NT2/D1 (cell line): ENCODE measurements around the gene SERBP1.
"Not testable (repeated sequence)": the region's sequence is repeated elsewhere in the genome, so short reads cannot be mapped to it uniquely, and the experiment has no call there.

Source experiments
- DNase-seq: peaks from one replicate; pipeline ENCODE4 v3.0.0-alpha.2; 2011; ENCODE audit warnings: low read depth, low spot score
- H3K27me3 ChIP-seq: 2 replicates; pipeline ENCODE4 v1.6.0; 2011; ENCODE audit warnings: mild to moderate bottlenecking; ENCODE audit not compliant: insufficient read length, insufficient read depth
- H3K36me3 ChIP-seq: 2 replicates; pipeline ENCODE4 v1.6.1; 2011; ENCODE audit warnings: mild to moderate bottlenecking, low read length, mixed read lengths; ENCODE audit not compliant: insufficient read depth, insufficient read length
- H3K4me1 ChIP-seq: 2 replicates; pipeline ENCODE4 v1.5.1; 2011; ENCODE audit not compliant: insufficient read depth, insufficient read length
- H3K4me3 ChIP-seq: 2 replicates; pipeline ENCODE4 v1.5.1; 2011; ENCODE audit warnings: low read depth; ENCODE audit not compliant: insufficient read length
- H3K9ac ChIP-seq: 2 replicates; pipeline ENCODE4 v1.6.0; 2011; ENCODE audit warnings: low read depth; ENCODE audit not compliant: insufficient read length
- H3K9me3 ChIP-seq: 2 replicates; pipeline ENCODE4 v1.5.1; 2011; ENCODE audit warnings: mild to moderate bottlenecking, low read length; ENCODE audit not compliant: insufficient read depth
- SUZ12 ChIP-seq: IDR thresholded peaks from 2 replicates; pipeline ENCODE4 v1.6.1; 2011; ENCODE audit not compliant: insufficient read length, insufficient read depth; ENCODE audit errors: extremely low read depth
- YY1 ChIP-seq: IDR thresholded peaks from 2 replicates; pipeline ENCODE4 v1.6.1; 2011; ENCODE audit not compliant: insufficient read length, insufficient read depth
- ZNF274 ChIP-seq: IDR thresholded peaks from 2 replicates; pipeline ENCODE4 v1.6.1; 2011; ENCODE audit warnings: mild to moderate bottlenecking, low read depth, low read length

Gene SERBP1

GRCh38 chr1:67418839-67419586 is 11.2 kb downstream of the SERBP1 start:
- Histone ChIP-seq H3K4me1 (no peaks in the 10 kb centered on the region), H3K9me3 (no peaks in the 10 kb centered on the region), H3K4me3 (no peak overlapping the region), H3K9ac (no peak overlapping the region), H3K36me3 (peaks cover 99% of the 10 kb centered on the region), H3K27me3 (no peaks in the 10 kb centered on the region)
- no peak for TF ChIP-seq YY1
- no peak for TF ChIP-seq SUZ12
- no peak for DNase-seq

GRCh38 chr1:67417733-67418132 is 12.5 kb downstream of the SERBP1 start:
- H3K9ac ChIP-seq, H3K4me1 ChIP-seq, H3K9me3 ChIP-seq, H3K4me3 ChIP-seq, H3K27me3 ChIP-seq, DNase-seq: not testable (repeated sequence)
- peaks cover 98% of the 10 kb centered on the region for H3K36me3 ChIP-seq

DNA sequence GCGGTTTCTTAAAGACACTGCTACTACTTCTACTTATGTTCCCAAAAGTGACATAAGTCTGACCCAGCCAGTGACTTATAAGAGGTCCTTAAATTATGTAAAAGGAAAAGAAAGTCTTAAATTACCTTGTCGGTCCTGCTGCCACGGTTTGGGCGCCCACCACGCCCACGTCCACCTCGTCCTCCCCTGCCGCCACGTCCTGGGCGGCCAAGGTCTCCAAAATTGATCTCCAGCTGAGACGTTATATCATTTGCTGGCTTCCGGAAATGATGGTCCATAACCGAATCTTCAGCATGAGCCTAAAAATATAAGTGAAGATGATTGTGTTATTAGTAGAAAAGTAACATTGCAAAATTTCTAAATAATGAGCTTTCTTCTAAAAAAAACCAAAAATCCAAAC is 15.2 kb downstream of the SERBP1 start:
- Histone ChIP-seq H3K9me3 (no peaks in the 10 kb centered on the region), H3K36me3 (peaks cover 91% of the 10 kb centered on the region), H3K9ac (no peak overlapping the region), H3K4me1 (no peaks in the 10 kb centered on the region), H3K27me3 (no peaks in the 10 kb centered on the region), H3K4me3 (no peak overlapping the region)
- no peak for TF ChIP-seq YY1
- DNase-seq, result no peak

DNA sequence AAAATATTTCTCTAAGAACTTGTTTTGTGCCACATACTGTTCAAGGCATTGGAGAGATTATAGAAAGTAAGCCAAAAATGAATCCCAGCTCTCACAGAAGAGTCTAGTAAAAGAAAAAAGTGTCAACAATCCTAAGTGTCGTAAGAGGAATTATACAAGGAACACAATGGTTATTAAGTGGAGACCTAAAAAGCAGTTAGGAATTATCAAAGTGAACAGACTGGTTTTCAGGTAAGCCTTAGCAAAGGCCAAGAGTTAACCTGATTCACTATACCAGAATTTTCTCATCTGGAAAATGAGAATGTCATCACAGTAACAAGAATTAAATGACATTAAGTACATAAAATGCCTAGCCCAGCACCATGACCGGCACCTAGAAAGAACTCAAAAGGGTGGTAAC is 15.6 kb downstream of the SERBP1 start:
- Histone ChIP-seq H3K4me1 (no peaks in the 10 kb centered on the region), H3K9ac (no peak overlapping the region), H3K4me3 (no peak overlapping the region), H3K27me3 (no peaks in the 10 kb centered on the region), H3K9me3 (no peaks in the 10 kb centered on the region), H3K36me3 (peaks cover 91% of the 10 kb centered on the region)
- no peak for TF ChIP-seq ZNF274
- no peak for DNase-seq

DNA sequence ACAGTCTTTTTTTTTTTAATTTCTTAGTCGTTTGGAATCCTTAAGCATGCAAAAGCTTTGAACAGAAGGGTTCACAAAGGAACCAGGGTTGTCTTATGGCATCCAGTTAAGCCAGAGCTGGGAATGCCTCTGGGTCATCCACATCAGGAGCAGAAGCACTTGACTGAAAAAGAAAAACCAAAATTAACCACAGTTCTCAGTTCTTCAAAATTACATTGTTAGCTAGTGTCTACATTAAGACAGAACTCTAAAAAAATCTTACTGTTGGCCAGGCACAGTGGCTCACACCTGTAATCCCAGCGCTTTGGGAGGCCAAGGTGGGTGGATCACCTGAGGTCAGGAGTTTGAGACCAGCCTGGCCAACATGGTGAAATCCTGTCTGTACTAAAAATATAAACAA is 17.1 kb downstream of the SERBP1 start:
- not testable (repeated sequence) for H3K4me3 ChIP-seq, DNase-seq, H3K9me3 ChIP-seq, H3K27me3 ChIP-seq, H3K9ac ChIP-seq, H3K4me1 ChIP-seq
- H3K36me3 ChIP-seq, result peaks cover 86% of the 10 kb centered on the region

GRCh38 chr1:67408148-67408547 is 22.1 kb downstream of the SERBP1 start:
- DNase-seq, result no peak
- Histone ChIP-seq H3K36me3 (peaks cover 44% of the 10 kb centered on the region), H3K9ac (no peak overlapping the region), H3K27me3 (no peaks in the 10 kb centered on the region), H3K9me3 (no peaks in the 10 kb centered on the region), H3K4me1 (no peaks in the 10 kb centered on the region), H3K4me3 (no peak overlapping the region)
- TF ChIP-seq ZNF274, result no peak
- TF ChIP-seq SUZ12, result no peak
- TF ChIP-seq YY1, result no peak

DNA sequence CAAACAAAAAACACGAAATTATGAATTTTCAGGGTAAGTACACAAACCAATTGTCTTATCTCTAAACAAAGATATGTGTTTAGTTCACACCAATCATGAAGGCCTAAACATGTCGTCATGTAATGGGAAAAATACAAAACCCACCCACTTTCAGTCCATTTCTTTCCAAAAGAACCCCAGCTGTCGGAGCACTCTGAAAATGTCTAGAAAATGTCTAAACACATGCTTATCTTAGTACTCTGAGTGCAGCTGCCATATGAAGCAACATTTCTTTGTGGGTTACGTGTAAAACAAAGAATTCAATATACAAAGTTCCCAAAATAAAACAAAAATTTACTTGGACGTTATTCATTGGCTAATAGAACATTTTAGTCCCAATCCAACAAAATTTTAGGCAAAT is 22.7 kb downstream of the SERBP1 start:
- Histone ChIP-seq H3K4me3 (no peak overlapping the region), H3K27me3 (no peaks in the 10 kb centered on the region), H3K4me1 (no peaks in the 10 kb centered on the region), H3K9ac (no peak overlapping the region), H3K36me3 (peaks cover 42% of the 10 kb centered on the region), H3K9me3 (no peaks in the 10 kb centered on the region)
- no peak for DNase-seq
- no peak for TF ChIP-seq SUZ12
- no peak for TF ChIP-seq YY1
- no peak for TF ChIP-seq ZNF274

- H3K36me3 ChIP-seq, result peaks cover 28% of the 10 kb centered on the region
- H3K27me3 ChIP-seq, result no peaks in the 10 kb centered on the region
- no peaks in the 10 kb centered on the region for H3K9me3 ChIP-seq
- no peak for DNase-seq
- no peak overlapping the region for H3K9ac ChIP-seq
- peaks cover 2% of the 10 kb centered on the region for H3K4me1 ChIP-seq
- TF ChIP-seq SUZ12 (no peak), ZNF274 (no peak), YY1 (no peak)
- no peak overlapping the region for H3K4me3 ChIP-seq
These were observed 24.5 kb downstream of the SERBP1 start for GRCh38 chr1:67405473-67406245.
